BJ (cell line): ENCODE results near the gene TGIF1. TPM values are rescaled to one million over a fixed set of nuclear protein-coding genes. Genes with fewer than 3 reads are reported as not detected.
"Not testable (repeated sequence)": the region's sequence is repeated elsewhere in the genome, so short reads cannot be mapped to it uniquely, and the experiment has no call there.

Experiments
- CTCF ChIA-PET: fragments of 350-600 bp; formaldehyde crosslinking; extraction: SDS; loops from one replicate; lab custom pipeline; 2021; ENCODE audit warnings: antibody characterized with exemption, inconsistent platforms; lab: Yijun Ruan, JAX
- POLR2A ChIA-PET: fragments of 300-600 bp; sonication (Branson Sonifier 250); formaldehyde crosslinking; extraction: SDS; loops from one replicate; lab custom pipeline; 2021; ENCODE audit warnings: antibody characterized with exemption; lab: Charles Lee
- DNase-seq: peaks from one replicate; pipeline ENCODE4 v3.0.0-alpha.2; 2011; ENCODE audit warnings: low read depth
- H3K27me3 ChIP-seq: 2 replicates; pipeline ENCODE4 v1.6.0; 2011; ENCODE audit warnings: low read length; ENCODE audit not compliant: control insufficient read depth, insufficient read depth
- H3K36me3 ChIP-seq: 2 replicates; pipeline ENCODE4 v1.5.1; 2011; ENCODE audit warnings: low read length; ENCODE audit not compliant: control insufficient read depth, insufficient read depth
- H3K4me3 ChIP-seq: 2 replicates; pipeline ENCODE4 v1.5.1; 2011; ENCODE audit warnings: low read depth, mild to moderate bottlenecking, control low read depth, low read length
- polyA plus RNA-seq: library from polyadenylated mRNA; depleted of rRNA; stranded (reverse); fragments of >200 nt; gene quantifications from 2 replicates; pipeline ENCODE4 v1.2.3, GENCODE V29; 2011
- TF ChIP-seq, protein P1 (sequence below): IDR thresholded peaks from 2 replicates; pipeline ENCODE4 v1.5.1; 2011; ENCODE audit warnings: low read depth, mild to moderate bottlenecking, control low read depth, inconsistent platforms, low read length, moderate library complexity; ENCODE audit not compliant: insufficient read depth

TGIF1 gene
- polyA plus RNA-seq, 1 experiment, result 78.9 TPM

DNA sequence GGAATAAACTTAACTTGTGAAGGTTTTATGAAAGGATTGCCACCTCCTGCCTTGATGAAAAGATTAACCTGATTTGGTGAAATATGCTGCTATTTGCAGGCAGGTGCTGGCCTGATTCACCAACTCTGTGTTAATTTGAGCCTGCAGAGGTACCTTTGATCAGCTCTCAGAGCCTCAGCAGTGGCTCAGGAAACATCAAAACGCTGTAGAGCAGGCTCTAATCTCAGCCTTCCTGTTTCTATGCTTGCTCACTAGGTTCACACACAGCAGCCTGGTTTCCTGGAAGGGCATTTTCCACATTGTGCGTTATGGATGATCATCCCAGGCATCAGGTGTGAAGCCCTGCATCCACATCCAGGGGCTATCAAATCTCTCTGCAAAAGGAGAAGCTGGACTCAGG lies 16.9 kb downstream of the TGIF1 start:
- CTCF ChIA-PET, result interaction anchor here (1.1 to 2.6 kb wide), 3 partner anchors 11 to 128 kb away, joined by 4 to 9 read pairs (median 8); no protein-coding TSS in a partner anchor
- no peak overlapping the region for H3K4me3 ChIP-seq
- no peaks in the 10 kb centered on the region; the same call in 1 of the 2 replicates for H3K36me3 ChIP-seq
- TF ChIP-seq, protein P1, sequence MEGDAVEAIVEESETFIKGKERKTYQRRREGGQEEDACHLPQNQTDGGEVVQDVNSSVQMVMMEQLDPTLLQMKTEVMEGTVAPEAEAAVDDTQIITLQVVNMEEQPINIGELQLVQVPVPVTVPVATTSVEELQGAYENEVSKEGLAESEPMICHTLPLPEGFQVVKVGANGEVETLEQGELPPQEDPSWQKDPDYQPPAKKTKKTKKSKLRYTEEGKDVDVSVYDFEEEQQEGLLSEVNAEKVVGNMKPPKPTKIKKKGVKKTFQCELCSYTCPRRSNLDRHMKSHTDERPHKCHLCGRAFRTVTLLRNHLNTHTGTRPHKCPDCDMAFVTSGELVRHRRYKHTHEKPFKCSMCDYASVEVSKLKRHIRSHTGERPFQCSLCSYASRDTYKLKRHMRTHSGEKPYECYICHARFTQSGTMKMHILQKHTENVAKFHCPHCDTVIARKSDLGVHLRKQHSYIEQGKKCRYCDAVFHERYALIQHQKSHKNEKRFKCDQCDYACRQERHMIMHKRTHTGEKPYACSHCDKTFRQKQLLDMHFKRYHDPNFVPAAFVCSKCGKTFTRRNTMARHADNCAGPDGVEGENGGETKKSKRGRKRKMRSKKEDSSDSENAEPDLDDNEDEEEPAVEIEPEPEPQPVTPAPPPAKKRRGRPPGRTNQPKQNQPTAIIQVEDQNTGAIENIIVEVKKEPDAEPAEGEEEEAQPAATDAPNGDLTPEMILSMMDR, result no peak
- POLR2A ChIA-PET, result no interaction called here
- no peaks in the 10 kb centered on the region for H3K27me3 ChIP-seq
- no peak for DNase-seq

DNA sequence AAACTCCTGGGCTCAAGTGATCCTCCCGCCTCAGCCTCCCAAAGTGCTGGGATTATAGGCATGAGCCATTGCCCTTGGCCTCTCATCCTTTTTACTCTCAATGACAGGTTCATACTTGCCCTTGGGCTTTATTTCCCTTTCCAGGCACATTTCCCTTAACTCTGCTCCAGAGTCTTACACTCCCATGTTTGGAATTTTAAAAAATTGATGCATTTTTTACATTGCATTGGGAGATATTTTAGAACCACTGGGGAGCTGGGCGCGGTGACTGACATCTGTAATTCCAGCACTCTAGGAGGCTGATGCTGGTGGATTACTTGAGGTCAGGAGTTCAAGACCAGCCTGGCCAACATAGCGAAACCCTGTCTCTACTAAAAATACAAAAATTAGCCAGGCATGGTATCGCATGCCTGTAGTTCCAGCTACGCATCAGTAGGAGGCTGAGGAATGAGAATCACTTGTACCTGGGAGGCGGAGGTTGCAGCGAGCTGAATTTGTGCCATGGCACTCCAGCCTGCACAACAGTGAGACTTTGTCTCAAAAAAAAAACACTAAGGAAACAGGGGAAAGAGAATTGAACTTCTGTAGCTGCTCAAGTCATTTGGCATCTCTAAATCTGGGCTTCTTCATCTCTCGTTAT lies 18.2 kb downstream of the TGIF1 start:
- DNase-seq, result no peak
- Histone ChIP-seq H3K36me3 (no peaks in the 10 kb centered on the region), H3K4me3 (no peak overlapping the region), H3K27me3 (no peaks in the 10 kb centered on the region)
- ChIA-PET POLR2A (interaction anchor here (0.7 kb wide), 1 partner anchor 40 kb away, joined by 3 read pairs; no protein-coding TSS in a partner anchor), CTCF (interaction anchor here (1.2 to 2.5 kb wide), 3 partner anchors 10 to 118 kb away, joined by 3 to 8 read pairs (median 4); no protein-coding TSS in a partner anchor)
- TF ChIP-seq, protein P1, result no peak

DNA sequence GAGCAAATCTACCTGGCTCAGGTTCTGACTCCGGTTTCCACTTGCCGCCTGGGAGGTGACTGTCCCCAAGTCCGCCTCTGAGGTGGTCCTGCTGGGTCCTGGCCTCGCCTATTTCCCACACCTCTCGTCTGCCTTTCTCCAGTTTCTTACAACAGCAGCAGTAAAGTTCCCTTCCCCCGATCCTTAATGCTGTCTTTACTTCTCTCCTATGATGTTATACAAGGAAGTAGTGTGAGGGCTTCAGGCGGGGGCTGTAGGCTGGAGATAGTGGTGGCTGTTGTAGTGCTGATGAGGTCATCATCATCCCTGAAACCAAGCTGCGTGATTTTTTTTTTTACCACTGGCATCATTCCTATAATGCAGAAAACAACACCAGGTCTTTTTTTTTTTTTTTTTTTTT lies 18.9 kb downstream of the TGIF1 start:
- H3K36me3 ChIP-seq, result no peaks in the 10 kb centered on the region
- ChIA-PET POLR2A (no interaction called here), CTCF (interaction anchor here (1.6 kb wide), 1 partner anchor 117 kb away, joined by 3 read pairs; no protein-coding TSS in a partner anchor)
- DNase-seq, result no peak
- no peaks in the 10 kb centered on the region for H3K27me3 ChIP-seq
- TF ChIP-seq, protein P1, result no peak
- H3K4me3 ChIP-seq, result no peak overlapping the region

DNA sequence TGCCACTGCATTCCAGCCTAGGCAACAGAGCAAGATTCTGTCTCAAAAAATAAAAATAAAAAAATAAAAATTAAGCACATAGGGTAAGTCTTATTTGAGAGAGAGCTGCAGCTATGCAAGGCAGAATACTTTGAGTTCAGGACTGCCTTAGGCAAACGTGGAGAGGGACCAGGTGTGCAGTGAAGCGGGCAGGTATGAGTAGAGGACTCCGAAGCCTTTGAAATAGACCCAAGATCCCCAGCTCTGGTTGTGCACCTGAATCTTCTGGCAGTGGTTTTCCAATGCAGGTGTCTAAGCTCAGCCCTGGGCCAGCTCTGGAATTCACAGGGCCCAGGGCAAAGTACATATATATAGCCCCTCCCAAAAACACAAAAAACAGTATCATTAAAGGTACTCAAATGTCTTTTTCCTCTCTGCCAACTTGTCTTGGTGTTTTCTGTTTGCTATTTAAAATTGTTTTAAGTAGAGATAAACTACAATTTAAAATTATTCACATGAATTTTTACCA lies 21.2 kb downstream of the TGIF1 start:
- CTCF ChIA-PET, result interaction anchor here (1.0 kb wide), 1 partner anchor 11 kb away, joined by 3 read pairs; no protein-coding TSS in a partner anchor
- POLR2A ChIA-PET, result no interaction called here
- H3K36me3 ChIP-seq, result no peaks in the 10 kb centered on the region

DNA sequence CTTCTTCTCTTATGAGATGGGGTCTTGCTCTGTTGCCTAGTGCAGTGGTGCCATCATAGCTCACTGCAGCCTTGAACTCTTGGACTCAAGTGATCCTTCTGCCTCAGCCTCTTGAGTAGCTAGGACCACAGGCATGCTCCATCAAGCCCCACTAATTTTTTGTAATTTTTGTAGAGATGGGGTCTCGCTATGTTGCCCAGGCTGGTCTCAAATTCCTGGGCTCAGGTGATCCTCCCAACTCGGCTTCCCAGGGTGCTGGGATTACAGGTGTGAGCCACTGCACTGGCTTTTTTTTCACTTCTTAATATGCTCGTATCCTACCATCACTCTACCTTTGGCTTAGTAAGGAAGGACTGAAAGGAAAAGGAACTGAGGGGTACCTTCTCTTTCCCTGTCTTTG lies 22.1 kb downstream of the TGIF1 start:
- H3K27me3 ChIP-seq, POLR2A ChIA-PET, CTCF ChIA-PET, DNase-seq, H3K4me3 ChIP-seq, H3K36me3 ChIP-seq: not testable (repeated sequence)

More for the DNA sequence above, 21.2 kb downstream of the TGIF1 start:
- Histone ChIP-seq H3K4me3 (no peak overlapping the region), H3K27me3 (no peaks in the 10 kb centered on the region)
- no peak for DNase-seq
- TF ChIP-seq, protein P1, result no peak
